Testis (tissue), 3 donors: Measurements from ENCODE around the gene SEZ6. TPM values are rescaled to one million over a fixed set of nuclear protein-coding genes. Genes with fewer than 3 reads are reported as not detected.

Experiments
- DNase-seq: peaks from one replicate; pipeline ENCODE4 v3.0.0-alpha.2; 2019
- H3K27ac ChIP-seq, 2 donors: fragments of 200-600 bp; sonication (generic); one replicate each; pipeline ENCODE4 v1.5.1; 2019
- H3K27me3 ChIP-seq: fragments of 200-600 bp; sonication (generic); one replicate; pipeline ENCODE4 v1.5.1; 2019
- H3K36me3 ChIP-seq: fragments of 200-600 bp; sonication (generic); one replicate; pipeline ENCODE4 v1.5.1; 2017; ENCODE audit warnings: low read depth; ENCODE audit errors: missing control alignments
- H3K4me1 ChIP-seq: fragments of 200-600 bp; sonication (generic); one replicate; pipeline ENCODE4 v1.5.1; 2019
- H3K4me3 ChIP-seq, 2 donors: fragments of 200-600 bp; sonication (generic); one replicate each; pipeline ENCODE4 v1.5.1; 2017 to 2019
- H3K9me3 ChIP-seq: fragments of 200-600 bp; sonication (generic); one replicate; pipeline ENCODE4 v1.5.1; 2017
- CTCF ChIP-seq, 3 experiments: fragments of 450-650 bp in 2 of 3; fragments of 200-600 bp in 1 of 3; sonication (generic) in 1 of 3; IDR thresholded peaks; one replicate each; pipeline ENCODE4 v1.5.1; 2016 to 2019; ENCODE audit warnings: antibody characterized with exemption in 3 of 3, mild to moderate bottlenecking in 2 of 3, moderate library complexity in 1 of 3
- POLR2A ChIP-seq: fragments of 450-650 bp; IDR thresholded peaks from one replicate; pipeline ENCODE4 v1.6.1; 2017; ENCODE audit warnings: antibody characterized with exemption, mild to moderate bottlenecking, moderate library complexity
- WGBS, 2 donors: methylation state at CpG; one replicate each; pipeline ENCODE4 v1.1.5; 2018; 5-methylcytosine and 5-hydroxymethylcytosine counted together
- intact Hi-C: fragments of 100-400 bp; cut with DNase I; formaldehyde crosslinking; loops from one replicate; pipeline ENCODE4 v1.15.1; 2023; ENCODE audit warnings: low total_unique reads
- polyA plus RNA-seq: library from polyadenylated mRNA; stranded (reverse); fragments of 350-450 nt; fragmentation: Illumina TruSeq; extraction: RNeasy Lipid Tissue Mini Kit (QIAGEN cat#74804); gene quantifications from one replicate; pipeline ENCODE4 v1.2.3, GENCODE V29; 2014; ENCODE audit warnings: low read depth, low replicate concordance; ENCODE audit not compliant: insufficient read depth
- total RNA-seq, 2 donors: library from RNA; depleted of rRNA; stranded (reverse); fragments of >200 nt; gene quantifications; one replicate each; pipeline ENCODE4 v1.2.3, GENCODE V29; 2016

Gene SEZ6
- total and polyA plus RNA-seq, 3 donors from 2014 or later: 0.53 to 2.1 (median 0.79) TPM

DNA sequence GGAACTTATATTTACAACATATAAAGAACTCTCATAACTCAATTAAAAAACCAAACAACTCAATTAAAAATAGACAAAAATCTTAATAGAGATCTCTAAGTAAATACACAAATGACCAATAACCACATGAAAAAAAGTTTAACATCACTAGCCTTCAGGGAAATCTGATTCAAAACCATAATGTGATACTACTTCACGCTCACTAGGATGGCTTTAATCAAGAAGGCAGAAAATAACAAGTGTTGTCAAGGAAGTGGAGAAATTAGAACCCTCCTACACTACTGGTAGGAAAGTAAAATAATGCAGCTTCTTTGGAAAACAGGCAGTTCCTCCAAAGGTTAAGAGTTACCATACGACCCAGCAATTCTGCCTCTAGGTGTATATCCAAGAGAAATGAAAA lies 62.9 kb downstream of the SEZ6 start:
- Histone ChIP-seq H3K27ac (no peak overlapping the region), H3K4me3 (no peak overlapping the region), H3K27me3 (no peaks in the 10 kb centered on the region), H3K9me3 (no peaks in the 10 kb centered on the region), H3K4me1 (peaks cover 30% of the 10 kb centered on the region), H3K36me3 (no peaks in the 10 kb centered on the region)
- intact Hi-C loops: no loop called here
- DNase-seq: no peak
- WGBS, 2 donors: 89 to 91% methylated on average over 2 of the region's 2 CpGs
- TF ChIP-seq POLR2A (no peak), CTCF (IDR thresholded peaks at IDR 0.05) (no peak)

DNA sequence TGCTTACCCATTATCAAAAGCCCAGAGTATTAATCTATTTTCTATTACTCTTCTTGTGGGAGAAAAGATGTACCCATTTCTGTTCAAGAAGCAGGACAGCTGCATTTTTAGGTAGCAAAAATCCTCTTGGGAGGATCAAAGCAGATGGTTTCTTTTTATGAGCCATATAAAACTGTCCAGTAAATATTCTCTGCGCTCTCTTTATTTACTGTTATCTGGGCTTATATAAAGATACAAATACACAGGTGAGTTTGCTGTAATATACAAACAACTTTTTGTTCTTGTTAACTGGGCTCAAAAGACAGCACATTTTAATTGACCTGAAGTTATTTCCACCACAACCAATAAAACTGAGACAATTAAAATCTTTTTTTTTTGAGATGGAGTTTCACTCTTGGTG lies 64.6 kb downstream of the SEZ6 start:
- DNase-seq: no peak
- no peak overlapping the region for H3K27ac ChIP-seq
- H3K4me1 ChIP-seq: peaks cover 33% of the 10 kb centered on the region
- no peak for TF ChIP-seq POLR2A
- TF ChIP-seq CTCF (IDR thresholded peaks at IDR 0.05): no peak
- 79 to 87% methylated on average over 1 of the region's 1 CpG for WGBS, 2 donors
- no peaks in the 10 kb centered on the region for H3K27me3 ChIP-seq
- no peaks in the 10 kb centered on the region for H3K36me3 ChIP-seq
- intact Hi-C loops: no loop called here
- no peak overlapping the region for H3K4me3 ChIP-seq
- no peaks in the 10 kb centered on the region for H3K9me3 ChIP-seq

GRCh38 chr17:28940675-28941074 lies 65.2 kb downstream of the SEZ6 start:
- no peak for TF ChIP-seq POLR2A
- TF ChIP-seq CTCF (IDR thresholded peaks at IDR 0.05): no peak
- H3K27ac ChIP-seq: no peak overlapping the region
- H3K4me3 ChIP-seq: no peak overlapping the region
- WGBS, 2 donors: 37 to 50% methylated on average over 3 of the region's 3 CpGs
- H3K9me3 ChIP-seq: no peaks in the 10 kb centered on the region
- H3K36me3 ChIP-seq: no peaks in the 10 kb centered on the region
- DNase-seq: no peak
- intact Hi-C loops: no loop called here
- H3K27me3 ChIP-seq: no peaks in the 10 kb centered on the region
- peaks cover 29% of the 10 kb centered on the region for H3K4me1 ChIP-seq

- no peaks in the 10 kb centered on the region for H3K9me3 ChIP-seq
- no peaks in the 10 kb centered on the region for H3K36me3 ChIP-seq
- no peaks in the 10 kb centered on the region for H3K27me3 ChIP-seq
- H3K27ac ChIP-seq: no peak overlapping the region
- intact Hi-C loops: no loop called here
- no peak overlapping the region for H3K4me3 ChIP-seq
- H3K4me1 ChIP-seq: peaks cover 24% of the 10 kb centered on the region
- WGBS, 2 donors: 49 to 61% methylated on average over 3 of the region's 3 CpGs
- TF ChIP-seq POLR2A (no peak), CTCF (IDR thresholded peaks at IDR 0.05) (no peak)
- no peak for DNase-seq
Observed at GRCh38 chr17:28940142-28940541, 65.7 kb downstream of the SEZ6 start.

DNA sequence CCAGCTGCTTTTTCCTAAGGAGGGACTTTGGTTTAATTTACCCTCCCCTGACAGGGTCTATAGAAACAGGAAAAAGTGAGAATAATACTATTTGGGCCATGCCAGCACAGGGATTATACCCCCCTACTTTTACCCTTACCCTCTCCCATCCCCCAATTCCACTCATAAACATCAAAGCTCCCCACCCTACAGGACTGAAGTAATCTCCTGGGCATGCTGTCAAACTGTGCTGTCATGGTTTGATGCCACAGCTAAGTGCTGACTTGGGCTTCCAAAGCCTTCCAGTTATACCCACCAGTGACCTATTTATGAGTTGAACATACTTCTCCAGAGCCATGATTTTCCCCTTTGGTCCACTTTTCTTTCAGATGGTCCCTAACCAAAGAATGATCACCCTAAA lies 67.3 kb downstream of the SEZ6 start:
- no peak overlapping the region for H3K27ac ChIP-seq
- H3K9me3 ChIP-seq: no peaks in the 10 kb centered on the region
- peaks cover 20% of the 10 kb centered on the region for H3K4me1 ChIP-seq
- H3K27me3 ChIP-seq: no peaks in the 10 kb centered on the region
- no peak for DNase-seq
- no peak overlapping the region for H3K4me3 ChIP-seq
- intact Hi-C loops: no loop called here
- no peaks in the 10 kb centered on the region for H3K36me3 ChIP-seq
- TF ChIP-seq CTCF (IDR thresholded peaks at IDR 0.05): no peak
- no peak for TF ChIP-seq POLR2A
